ENCODE results near the gene OPN4. TPM values are rescaled to one million over a fixed set of nuclear protein-coding genes. Genes with fewer than 3 reads are reported as not detected.

OPN4 gene
- total and polyA plus RNA-seq, 2 of the 8 experiments (the other 6 are each of a cell fraction or from before 2014, with no cell fraction given): not detected

- TF ChIP-seq POLR2A (IDR thresholded peaks at IDR 0.05; ENCODE audit: control extremely low read depth in 1 of 2, low read depth in 2 of 2, low read length in 2 of 2) (no peak), CBX8 (IDR thresholded peaks at IDR 0.05; ENCODE audit: borderline replicate concordance, low read depth, low read length) (no peak), USF2 (IDR thresholded peaks at IDR 0.05; ENCODE audit: low read length) (no peak), CHD2 (IDR thresholded peaks at IDR 0.05; ENCODE audit: low read length) (no peak), SUZ12 (IDR thresholded peaks at IDR 0.05; ENCODE audit: low read length) (no peak), RAD21 (IDR thresholded peaks at IDR 0.05 in 1 of 2, conservative IDR thresholded peaks at IDR 0.05 in 1 of 2; ENCODE audit: low read depth in 2 of 2, low read length in 2 of 2) (no peak)
Measured at GRCh38 chr10:86708783-86709380, 54.5 kb downstream of the OPN4 start (continued).

Measured in H1 (cell line).